Neural cell (in vitro differentiated cells): ENCODE data around the gene OR1D5. TPM values are rescaled to one million over a fixed set of nuclear protein-coding genes. Genes with fewer than 3 reads are reported as not detected.

ENCODE experiments used
- H2AFZ ChIP-seq: fragments of 200-600, 300-800 bp; sonication (generic), shearing (Covaris generic); 2 replicates; pipeline ENCODE4 v1.6.0; 2014; ENCODE audit warnings: low read depth, mild to moderate bottlenecking, antibody characterized with exemption, low read length, moderate library complexity
- H3F3A ChIP-seq: fragments of 200-600 bp; shearing (Covaris generic); 2 replicates; pipeline ENCODE4 v1.6.1; 2016; ENCODE audit warnings: mild to moderate bottlenecking, moderate library complexity, mixed read lengths, antibody characterized with exemption, low read length; ENCODE audit not compliant: insufficient read depth, poor library complexity, severe bottlenecking
- H3K27ac ChIP-seq: fragments of 200-600, 300-800 bp; sonication (generic), shearing (Covaris generic); 2 replicates; pipeline ENCODE4 v1.5.1; 2014; ENCODE audit warnings: mild to moderate bottlenecking, low read length, moderate library complexity
- H3K27me3 ChIP-seq: fragments of 300-800, 200-600 bp; sonication (generic), shearing (Covaris generic); 2 replicates; pipeline ENCODE4 v1.6.0; 2014; ENCODE audit warnings: mild to moderate bottlenecking, low read depth, low read length, moderate library complexity; ENCODE audit not compliant: insufficient read depth
- H3K36me3 ChIP-seq: fragments of 300-800, 200-600 bp; sonication (generic), shearing (Covaris generic); 2 replicates; pipeline ENCODE4 v1.5.1; 2014; ENCODE audit warnings: mild to moderate bottlenecking, antibody characterized with exemption, low read length, moderate library complexity; ENCODE audit not compliant: insufficient read depth
- H3K4me2 ChIP-seq: fragments of 300-800, 200-600 bp; sonication (generic), shearing (Covaris generic); 2 replicates; pipeline ENCODE4 v1.6.0; 2014; ENCODE audit warnings: mild to moderate bottlenecking, low read length
- H3K4me3 ChIP-seq: fragments of 300-800, 200-600 bp; sonication (generic), shearing (Covaris generic); 2 replicates; pipeline ENCODE4 v1.5.1; 2014; ENCODE audit warnings: mild to moderate bottlenecking, low read length, moderate library complexity
- H3K79me2 ChIP-seq: fragments of 200-600 bp; shearing (Covaris generic); replicated peaks from 2 replicates; pipeline ENCODE4 v1.6.0; 2014; ENCODE audit warnings: mild to moderate bottlenecking, low read length, moderate library complexity; ENCODE audit not compliant: insufficient read depth
- H3K9ac ChIP-seq: fragments of 300-800, 200-600 bp; sonication (generic), shearing (Covaris generic); 2 replicates; pipeline ENCODE4 v1.6.1; 2016; ENCODE audit warnings: mild to moderate bottlenecking, low read length, mixed read lengths
- H3K9me2 ChIP-seq: fragments of 200-600 bp; shearing (Covaris generic); 2 replicates; pipeline ENCODE4 v1.6.1; 2016; ENCODE audit warnings: mild to moderate bottlenecking, low read length, mixed read lengths; ENCODE audit not compliant: insufficient read depth
- H3K9me3 ChIP-seq: fragments of 200-600, 300-800 bp; sonication (generic), shearing (Covaris generic); 2 replicates; pipeline ENCODE4 v1.6.1; 2016; ENCODE audit warnings: mild to moderate bottlenecking, mixed run types, low read length, moderate library complexity, mixed read lengths
- H4K20me1 ChIP-seq: fragments of 200-600 bp; shearing (Covaris generic); 2 replicates; pipeline ENCODE4 v1.6.1; 2016; ENCODE audit warnings: mild to moderate bottlenecking, mixed run types; ENCODE audit not compliant: insufficient read depth
- CTCF ChIP-seq: fragments of 450-650 bp; IDR thresholded peaks from 2 replicates; pipeline ENCODE4 v1.5.1; 2014; ENCODE audit warnings: antibody characterized with exemption, mild to moderate bottlenecking, moderate library complexity; ENCODE audit not compliant: poor library complexity, severe bottlenecking
- EP300 ChIP-seq: fragments of 450-650 bp; conservative IDR thresholded peaks from 2 replicates; pipeline ENCODE4 v1.6.1; 2014; ENCODE audit warnings: antibody characterized with exemption, mild to moderate bottlenecking, moderate library complexity; ENCODE audit not compliant: poor library complexity, severe bottlenecking
- EZH2 ChIP-seq: fragments of 200-600, 300-800 bp; shearing (Covaris generic), sonication (generic); IDR thresholded peaks from 2 replicates; pipeline ENCODE4 v1.6.1; 2014; ENCODE audit warnings: antibody characterized with exemption, low read length, borderline replicate concordance, mild to moderate bottlenecking; ENCODE audit not compliant: insufficient read depth, poor library complexity, severe bottlenecking
- MXI1 ChIP-seq: fragments of 450-650 bp; conservative IDR thresholded peaks from 2 replicates; pipeline ENCODE4 v1.6.1; 2014; ENCODE audit warnings: antibody characterized with exemption, mild to moderate bottlenecking; ENCODE audit not compliant: poor library complexity, severe bottlenecking
- POLR2AphosphoS5 ChIP-seq: IDR thresholded peaks from 2 replicates; pipeline ENCODE4 v1.6.1; 2012
- REST ChIP-seq: IDR thresholded peaks from 2 replicates; pipeline ENCODE4 v1.6.1; 2012; ENCODE audit warnings: borderline replicate concordance
- SMC3 ChIP-seq: fragments of 450-650 bp; conservative IDR thresholded peaks from 2 replicates; pipeline ENCODE4 v1.6.1; 2014; ENCODE audit warnings: antibody characterized with exemption, mild to moderate bottlenecking, moderate library complexity; ENCODE audit not compliant: poor library complexity
- TAF1 ChIP-seq: IDR thresholded peaks from 2 replicates; pipeline ENCODE4 v1.6.1; 2012; ENCODE audit warnings: low read depth
- polyA plus RNA-seq: library from polyadenylated mRNA; depleted of rRNA; stranded (reverse); fragments of >200 nt; gene quantifications from 2 replicates; pipeline ENCODE4 v1.2.3, GENCODE V29; 2014

Gene OR1D5
- polyA plus RNA-seq, 1 donor from 2014 or later = not detected

GRCh38 chr17:3017936-3018335 lies 45.5 kb downstream of the OR1D5 start:
- H3K27ac ChIP-seq = no peak overlapping the region
- H3K9me3 ChIP-seq = peaks cover 2% of the 10 kb centered on the region
- no peaks in the 10 kb centered on the region for H4K20me1 ChIP-seq
- no peak overlapping the region for H3K9ac ChIP-seq
- H3K36me3 ChIP-seq = no peaks in the 10 kb centered on the region
- no peak overlapping the region for H3K4me3 ChIP-seq
- H3F3A ChIP-seq = no peaks in the 10 kb centered on the region
- no peaks in the 10 kb centered on the region for H3K79me2 ChIP-seq
- H2AFZ ChIP-seq = no peak overlapping the region
- H3K27me3 ChIP-seq = no peaks in the 10 kb centered on the region
- no peak for TF ChIP-seq CTCF
- TF ChIP-seq EP300 = no peak
- no peak for TF ChIP-seq REST
- TF ChIP-seq SMC3 = no peak
- TF ChIP-seq MXI1 = no peak
- no peak for TF ChIP-seq POLR2AphosphoS5
- H3K9me2 ChIP-seq = no peaks in the 10 kb centered on the region
- H3K4me2 ChIP-seq = no peak overlapping the region

- no peak overlapping the region for H2AFZ ChIP-seq
- no peaks in the 10 kb centered on the region for H3K27me3 ChIP-seq
- H3K36me3 ChIP-seq = no peaks in the 10 kb centered on the region
- H4K20me1 ChIP-seq = no peaks in the 10 kb centered on the region
- H3K27ac ChIP-seq = no peak overlapping the region
- no peaks in the 10 kb centered on the region for H3K9me2 ChIP-seq
- H3K79me2 ChIP-seq = no peaks in the 10 kb centered on the region
- no peaks in the 10 kb centered on the region for H3K9me3 ChIP-seq
- H3K4me2 ChIP-seq = no peak overlapping the region
- H3F3A ChIP-seq = no peaks in the 10 kb centered on the region
- no peak for TF ChIP-seq TAF1
- TF ChIP-seq MXI1 = no peak
- no peak for TF ChIP-seq EP300
- no peak for TF ChIP-seq SMC3
- no peak for TF ChIP-seq EZH2
- TF ChIP-seq POLR2AphosphoS5 = no peak
- H3K9ac ChIP-seq = no peak overlapping the region
- H3K4me3 ChIP-seq = no peak overlapping the region
Measured at GRCh38 chr17:3015890-3016289, 47.5 kb downstream of the OR1D5 start.
